ENCODE data around the gene WDR93.

WDR93 gene

DNA sequence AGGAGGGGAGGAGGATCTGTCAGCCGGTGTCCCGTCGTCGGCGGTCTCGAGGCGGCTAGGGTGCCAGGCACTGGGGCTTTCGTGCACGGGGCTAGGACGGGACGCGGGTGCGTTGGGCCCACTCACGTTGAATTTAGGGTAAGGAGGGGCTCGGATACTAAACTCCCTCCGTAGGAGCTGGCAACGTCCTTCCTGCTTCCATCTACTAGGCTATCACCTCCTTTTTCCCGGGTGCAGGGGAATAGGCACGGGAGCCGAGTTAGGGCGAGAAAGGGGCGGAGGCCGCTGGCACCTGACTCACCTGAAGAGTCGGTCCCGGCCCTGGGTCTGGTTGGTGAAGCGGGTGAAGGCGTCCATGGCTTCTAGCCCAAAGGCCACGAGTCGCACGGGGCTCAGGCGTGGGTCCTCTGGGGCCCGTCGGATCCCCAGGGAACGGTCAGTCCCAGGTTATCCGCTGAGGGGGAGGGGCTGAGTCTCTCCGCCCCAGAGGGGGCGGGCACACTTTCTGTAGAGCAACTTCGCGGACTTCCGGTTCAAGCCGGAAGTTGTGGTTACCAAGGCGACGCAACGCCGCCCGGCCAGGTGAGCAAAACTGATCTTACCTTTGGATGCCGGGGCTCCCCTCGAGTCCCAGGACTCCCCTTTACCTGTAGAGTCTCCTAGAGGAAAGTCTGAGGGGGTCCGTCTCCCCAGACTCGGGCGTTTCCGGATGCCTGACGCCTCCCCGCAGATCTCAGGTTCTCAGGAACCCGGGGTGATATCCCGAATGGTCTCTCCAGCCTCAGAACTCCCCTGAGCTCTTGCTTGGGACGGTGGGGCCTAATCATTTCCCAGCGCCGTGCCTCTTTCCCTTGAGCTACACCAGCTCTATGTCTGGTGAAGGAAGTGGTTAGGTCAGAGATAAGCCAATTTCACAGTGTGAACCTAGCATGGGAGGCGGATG lies at the start of gene WDR93, which contains the start of gene PEX11A:
Gene WDR93 (plus strand): TSS at position 536 of the 943 bp plus-strand sequence. CDS start 10,936 bp downstream, outside the sequence.
Gene PEX11A (minus strand): TSS at position 479 of the 943 bp plus-strand sequence. CDS start 122 bp downstream, at position 357.
- ATAC-seq: peak; percentile 99
- TF ChIP-seq ZFP30 (CRISPR knock-in tag; IDR thresholded peaks at IDR 0.05): no peak
- TF ChIP-seq, protein P1, sequence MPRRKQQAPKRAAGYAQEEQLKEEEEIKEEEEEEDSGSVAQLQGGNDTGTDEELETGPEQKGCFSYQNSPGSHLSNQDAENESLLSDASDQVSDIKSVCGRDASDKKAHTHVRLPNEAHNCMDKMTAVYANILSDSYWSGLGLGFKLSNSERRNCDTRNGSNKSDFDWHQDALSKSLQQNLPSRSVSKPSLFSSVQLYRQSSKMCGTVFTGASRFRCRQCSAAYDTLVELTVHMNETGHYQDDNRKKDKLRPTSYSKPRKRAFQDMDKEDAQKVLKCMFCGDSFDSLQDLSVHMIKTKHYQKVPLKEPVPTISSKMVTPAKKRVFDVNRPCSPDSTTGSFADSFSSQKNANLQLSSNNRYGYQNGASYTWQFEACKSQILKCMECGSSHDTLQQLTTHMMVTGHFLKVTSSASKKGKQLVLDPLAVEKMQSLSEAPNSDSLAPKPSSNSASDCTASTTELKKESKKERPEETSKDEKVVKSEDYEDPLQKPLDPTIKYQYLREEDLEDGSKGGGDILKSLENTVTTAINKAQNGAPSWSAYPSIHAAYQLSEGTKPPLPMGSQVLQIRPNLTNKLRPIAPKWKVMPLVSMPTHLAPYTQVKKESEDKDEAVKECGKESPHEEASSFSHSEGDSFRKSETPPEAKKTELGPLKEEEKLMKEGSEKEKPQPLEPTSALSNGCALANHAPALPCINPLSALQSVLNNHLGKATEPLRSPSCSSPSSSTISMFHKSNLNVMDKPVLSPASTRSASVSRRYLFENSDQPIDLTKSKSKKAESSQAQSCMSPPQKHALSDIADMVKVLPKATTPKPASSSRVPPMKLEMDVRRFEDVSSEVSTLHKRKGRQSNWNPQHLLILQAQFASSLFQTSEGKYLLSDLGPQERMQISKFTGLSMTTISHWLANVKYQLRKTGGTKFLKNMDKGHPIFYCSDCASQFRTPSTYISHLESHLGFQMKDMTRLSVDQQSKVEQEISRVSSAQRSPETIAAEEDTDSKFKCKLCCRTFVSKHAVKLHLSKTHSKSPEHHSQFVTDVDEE (CRISPR knock-in tag; IDR thresholded peaks at IDR 0.05): no peak
- no peak for TF ChIP-seq ZC3H10 (CRISPR knock-in tag; IDR thresholded peaks at IDR 0.05)
- no peak for TF ChIP-seq GLIS3 (CRISPR knock-in tag; IDR thresholded peaks at IDR 0.05)
- TF ChIP-seq ZFP3 (CRISPR knock-in tag; IDR thresholded peaks at IDR 0.05): no peak; the same call in 1 of the 2 replicates
- no peak for TF ChIP-seq OSR1 (CRISPR knock-in tag; IDR thresholded peaks at IDR 0.05)
- TF ChIP-seq, protein P2, sequence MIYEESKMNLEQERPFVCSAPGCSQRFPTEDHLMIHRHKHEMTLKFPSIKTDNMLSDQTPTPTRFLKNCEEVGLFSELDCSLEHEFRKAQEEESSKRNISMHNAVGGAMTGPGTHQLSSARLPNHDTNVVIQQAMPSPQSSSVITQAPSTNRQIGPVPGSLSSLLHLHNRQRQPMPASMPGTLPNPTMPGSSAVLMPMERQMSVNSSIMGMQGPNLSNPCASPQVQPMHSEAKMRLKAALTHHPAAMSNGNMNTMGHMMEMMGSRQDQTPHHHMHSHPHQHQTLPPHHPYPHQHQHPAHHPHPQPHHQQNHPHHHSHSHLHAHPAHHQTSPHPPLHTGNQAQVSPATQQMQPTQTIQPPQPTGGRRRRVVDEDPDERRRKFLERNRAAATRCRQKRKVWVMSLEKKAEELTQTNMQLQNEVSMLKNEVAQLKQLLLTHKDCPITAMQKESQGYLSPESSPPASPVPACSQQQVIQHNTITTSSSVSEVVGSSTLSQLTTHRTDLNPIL (CRISPR knock-in tag; IDR thresholded peaks at IDR 0.05; ENCODE audit: low read depth): no peak
- TF ChIP-seq, protein P3, sequence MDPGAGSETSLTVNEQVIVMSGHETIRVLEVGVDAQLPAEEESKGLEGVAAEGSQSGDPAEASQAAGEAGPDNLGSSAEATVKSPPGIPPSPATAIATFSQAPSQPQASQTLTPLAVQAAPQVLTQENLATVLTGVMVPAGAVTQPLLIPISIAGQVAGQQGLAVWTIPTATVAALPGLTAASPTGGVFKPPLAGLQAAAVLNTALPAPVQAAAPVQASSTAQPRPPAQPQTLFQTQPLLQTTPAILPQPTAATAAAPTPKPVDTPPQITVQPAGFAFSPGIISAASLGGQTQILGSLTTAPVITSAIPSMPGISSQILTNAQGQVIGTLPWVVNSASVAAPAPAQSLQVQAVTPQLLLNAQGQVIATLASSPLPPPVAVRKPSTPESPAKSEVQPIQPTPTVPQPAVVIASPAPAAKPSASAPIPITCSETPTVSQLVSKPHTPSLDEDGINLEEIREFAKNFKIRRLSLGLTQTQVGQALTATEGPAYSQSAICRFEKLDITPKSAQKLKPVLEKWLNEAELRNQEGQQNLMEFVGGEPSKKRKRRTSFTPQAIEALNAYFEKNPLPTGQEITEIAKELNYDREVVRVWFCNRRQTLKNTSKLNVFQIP (CRISPR knock-in tag; IDR thresholded peaks at IDR 0.05; ENCODE audit: borderline replicate concordance, low read depth): no peak
- TF ChIP-seq, protein P4, sequence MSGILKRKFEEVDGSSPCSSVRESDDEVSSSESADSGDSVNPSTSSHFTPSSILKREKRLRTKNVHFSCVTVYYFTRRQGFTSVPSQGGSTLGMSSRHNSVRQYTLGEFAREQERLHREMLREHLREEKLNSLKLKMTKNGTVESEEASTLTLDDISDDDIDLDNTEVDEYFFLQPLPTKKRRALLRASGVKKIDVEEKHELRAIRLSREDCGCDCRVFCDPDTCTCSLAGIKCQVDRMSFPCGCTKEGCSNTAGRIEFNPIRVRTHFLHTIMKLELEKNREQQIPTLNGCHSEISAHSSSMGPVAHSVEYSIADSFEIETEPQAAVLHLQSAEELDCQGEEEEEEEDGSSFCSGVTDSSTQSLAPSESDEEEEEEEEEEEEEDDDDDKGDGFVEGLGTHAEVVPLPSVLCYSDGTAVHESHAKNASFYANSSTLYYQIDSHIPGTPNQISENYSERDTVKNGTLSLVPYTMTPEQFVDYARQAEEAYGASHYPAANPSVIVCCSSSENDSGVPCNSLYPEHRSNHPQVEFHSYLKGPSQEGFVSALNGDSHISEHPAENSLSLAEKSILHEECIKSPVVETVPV (CRISPR knock-in tag; IDR thresholded peaks at IDR 0.05): no peak

DNA sequence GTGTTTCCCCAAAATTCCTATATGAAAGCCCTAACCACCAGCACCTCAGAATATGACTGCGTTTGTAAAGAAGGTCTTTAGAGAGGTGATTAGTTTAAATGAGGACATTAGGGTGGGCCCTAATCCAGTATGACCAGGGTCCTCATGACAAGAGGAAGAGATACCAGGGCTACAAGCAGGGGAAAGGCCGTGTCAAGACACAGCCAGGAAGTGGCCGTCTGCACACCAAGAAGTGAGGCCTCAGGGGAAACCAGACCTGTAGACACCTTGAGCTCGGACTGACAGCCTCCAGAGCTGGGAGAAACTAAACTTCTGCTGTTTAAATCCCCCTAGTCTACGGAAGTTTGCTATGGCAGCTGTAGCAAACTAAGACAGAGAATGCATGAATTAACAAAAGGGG lies 49.6 kb upstream of the WDR93 start:
- TF ChIP-seq RARB (CRISPR knock-in tag; IDR thresholded peaks at IDR 0.05) (no peak), ZNF8 (CRISPR knock-in tag; IDR thresholded peaks at IDR 0.05) (no peak), ZFP30 (CRISPR knock-in tag; IDR thresholded peaks at IDR 0.05) (no peak), BACH2 (CRISPR knock-in tag; IDR thresholded peaks at IDR 0.05; ENCODE audit: borderline replicate concordance) (no peak), TCF4 (CRISPR knock-in tag; IDR thresholded peaks at IDR 0.05; ENCODE audit: borderline replicate concordance) (no peak), PPARA (CRISPR knock-in tag; IDR thresholded peaks at IDR 0.05; ENCODE audit: borderline replicate concordance) (no peak), ZNF565 (CRISPR knock-in tag; conservative IDR thresholded peaks at IDR 0.05; ENCODE audit: low read depth) (no peak), TOX (CRISPR knock-in tag; IDR thresholded peaks at IDR 0.05; ENCODE audit: borderline replicate concordance) (no peak), ARNTL (CRISPR knock-in tag; IDR thresholded peaks at IDR 0.05; ENCODE audit: borderline replicate concordance, low read depth) (no peak), CSDC2 (CRISPR knock-in tag; IDR thresholded peaks at IDR 0.05) (no peak), ZC3H10 (CRISPR knock-in tag; IDR thresholded peaks at IDR 0.05) (no peak), OSR1 (CRISPR knock-in tag; IDR thresholded peaks at IDR 0.05) (no peak), GLIS3 (CRISPR knock-in tag; IDR thresholded peaks at IDR 0.05) (no peak), ESRRG (CRISPR knock-in tag; IDR thresholded peaks at IDR 0.05) (no peak), SNAI2 (CRISPR knock-in tag; IDR thresholded peaks at IDR 0.05) (no peak), ZFP3 (CRISPR knock-in tag; IDR thresholded peaks at IDR 0.05) (no peak)
- TF ChIP-seq, protein P5, sequence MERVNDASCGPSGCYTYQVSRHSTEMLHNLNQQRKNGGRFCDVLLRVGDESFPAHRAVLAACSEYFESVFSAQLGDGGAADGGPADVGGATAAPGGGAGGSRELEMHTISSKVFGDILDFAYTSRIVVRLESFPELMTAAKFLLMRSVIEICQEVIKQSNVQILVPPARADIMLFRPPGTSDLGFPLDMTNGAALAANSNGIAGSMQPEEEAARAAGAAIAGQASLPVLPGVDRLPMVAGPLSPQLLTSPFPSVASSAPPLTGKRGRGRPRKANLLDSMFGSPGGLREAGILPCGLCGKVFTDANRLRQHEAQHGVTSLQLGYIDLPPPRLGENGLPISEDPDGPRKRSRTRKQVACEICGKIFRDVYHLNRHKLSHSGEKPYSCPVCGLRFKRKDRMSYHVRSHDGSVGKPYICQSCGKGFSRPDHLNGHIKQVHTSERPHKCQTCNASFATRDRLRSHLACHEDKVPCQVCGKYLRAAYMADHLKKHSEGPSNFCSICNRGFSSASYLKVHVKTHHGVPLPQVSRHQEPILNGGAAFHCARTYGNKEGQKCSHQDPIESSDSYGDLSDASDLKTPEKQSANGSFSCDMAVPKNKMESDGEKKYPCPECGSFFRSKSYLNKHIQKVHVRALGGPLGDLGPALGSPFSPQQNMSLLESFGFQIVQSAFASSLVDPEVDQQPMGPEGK (CRISPR knock-in tag; IDR thresholded peaks at IDR 0.05; ENCODE audit: borderline replicate concordance): no peak
- TF ChIP-seq, protein P1 (CRISPR knock-in tag; IDR thresholded peaks at IDR 0.05): no peak
- TF ChIP-seq, protein P4 (CRISPR knock-in tag; IDR thresholded peaks at IDR 0.05): no peak
- TF ChIP-seq, protein P2 (CRISPR knock-in tag; IDR thresholded peaks at IDR 0.05; ENCODE audit: low read depth): no peak
- no peak for ATAC-seq

Data from SK-N-SH treated with all-trans-retinoic acid at 6 μM for 48 hours (cell line).